Upper lobe of left lung (tissue), 4 donors: Measurements from ENCODE around the gene ARL14.

ENCODE experiments used
- CTCF ChIP-seq, 6 experiments: fragments of 450-650 bp in 4 of 6; fragments of 200-600 bp in 2 of 6; sonication (generic) in 2 of 6; IDR thresholded peaks; one replicate each; pipeline ENCODE4 v1.5.1; 2016 to 2019; ENCODE audit warnings: antibody characterized with exemption in 6 of 6
- POLR2A ChIP-seq, 4 donors: fragments of 450-650 bp; IDR thresholded peaks; one replicate each; pipeline ENCODE4 v1.5.1; 2016 to 2017; ENCODE audit warnings: antibody characterized with exemption in 4 of 4, mild to moderate bottlenecking in 2 of 4
- POLR2AphosphoS5 ChIP-seq, 2 donors: sonication (generic); formaldehyde crosslinking; IDR thresholded peaks; one replicate each; pipeline ENCODE4 v1.5.1; 2017; ENCODE audit warnings: antibody characterized with exemption in 2 of 2

GRCh38 chr3:160694345-160694744 lies 17.4 kb downstream of the ARL14 start:
- no peak for TF ChIP-seq CTCF (IDR thresholded peaks at IDR 0.05)
- no peak for TF ChIP-seq POLR2A (IDR thresholded peaks at IDR 0.05)
- TF ChIP-seq POLR2AphosphoS5 (IDR thresholded peaks at IDR 0.05), result no peak
